ENCODE results near the gene ST8SIA3. TPM values are rescaled to one million over a fixed set of nuclear protein-coding genes. Genes with fewer than 3 reads are reported as not detected.

The ST8SIA3 gene
- total and polyA plus RNA-seq, 2 of the 4 experiments (the other 2 are of a cell fraction): not detected

DNA sequence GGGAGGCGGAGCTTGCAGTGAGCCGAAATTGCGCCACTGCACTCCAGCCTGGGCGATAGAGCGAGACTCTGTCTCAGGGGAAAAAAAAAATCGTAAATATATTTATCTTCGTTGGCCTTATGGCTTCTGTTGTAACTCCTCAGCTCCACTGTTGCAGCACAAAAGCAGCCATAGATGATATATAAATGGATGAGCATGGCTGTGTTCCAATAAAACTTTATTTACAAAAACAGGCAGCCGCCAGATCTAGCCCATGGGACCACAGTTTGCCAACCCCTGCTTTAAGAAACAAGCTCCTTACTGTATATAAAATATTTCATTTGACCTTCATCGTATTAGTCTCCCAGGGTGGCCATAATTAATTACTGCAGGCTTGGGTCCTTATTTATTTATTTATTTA, 20.1 kb downstream of the ST8SIA3 start:
- H3K18ac ChIP-seq (ENCODE audit: low read depth, low read length): no peak overlapping the region
- BruUV-seq (replicated peaks): no TSS peak
- DNase-seq (no peak), ATAC-seq (ENCODE audit: low read depth) (no peak)
- H2AK5ac ChIP-seq (ENCODE audit: low read depth, low read length): no peak overlapping the region
- H3K36me3 ChIP-seq (ENCODE audit: control insufficient read depth, insufficient read depth, low read length): no peaks in the 10 kb centered on the region
- no peaks in the 10 kb centered on the region for H3K9me3 ChIP-seq (ENCODE audit: control insufficient read depth, insufficient read depth, low read length)
- no peak overlapping the region for H3K14ac ChIP-seq (replicated peaks; ENCODE audit: low read depth, low read length)
- no peak overlapping the region for H3K23ac ChIP-seq (ENCODE audit: low read depth, low read length)
- H4K91ac ChIP-seq (ENCODE audit: insufficient read depth, low read depth, low read length): no peak overlapping the region
- no peaks in the 10 kb centered on the region for H4K20me1 ChIP-seq (ENCODE audit: insufficient read depth, low read length)
- no peaks in the 10 kb centered on the region for H3K27me3 ChIP-seq (ENCODE audit: control insufficient read depth, insufficient read depth, low read length)
- no peak overlapping the region for H3K4me2 ChIP-seq (ENCODE audit: low read depth, low read length)
- H2BK120ac ChIP-seq (ENCODE audit: low read depth, low read length): no peak overlapping the region
- no peak overlapping the region for H4K5ac ChIP-seq (ENCODE audit: low read depth, low read length)
- no peak overlapping the region for H4K8ac ChIP-seq (ENCODE audit: low read depth in 2 of 2, low read length in 2 of 2)
- POLR2A ChIA-PET (ENCODE audit: unreplicated experiment): no interaction called here
- dilution Hi-C loops (cut with HindIII; ENCODE audit: low sequenced_read_pairs, unreplicated experiment): no loop called here
- intact Hi-C loops (cut with micrococcal nuclease): no loop called here
- no peak overlapping the region for H2AK9ac ChIP-seq (replicated peaks; ENCODE audit: low read depth, low read length, poor library complexity)
- no peak overlapping the region for H2BK20ac ChIP-seq (ENCODE audit: low read depth, low read length)
- in situ Hi-C loops (cut with MboI; ENCODE audit: low sequenced_read_pairs): no loop called here
- H3K4me3 ChIP-seq (ENCODE audit: insufficient read depth, low read depth, low read length): no peak overlapping the region
- no peak overlapping the region for H2BK15ac ChIP-seq (ENCODE audit: low read depth, low read length)
- H3K9me1 ChIP-seq (ENCODE audit: insufficient read depth, low read length): no peaks in the 10 kb centered on the region
- no peak overlapping the region for H2AFZ ChIP-seq (replicated peaks; ENCODE audit: low read length, poor library complexity)
- no peak overlapping the region for H3K27ac ChIP-seq (ENCODE audit: insufficient read depth, low read length)
- CTCF ChIA-PET: no interaction called here
- 83% methylated on average over 1 of the region's 9 CpGs; no CpG with 5 or more reads in 1 of the 2 experiments for WGBS, 2 experiments (ENCODE audit: extremely low coverage in 2 of 2, insufficient read length in 1 of 2)
- no peak overlapping the region for H3K4ac ChIP-seq (ENCODE audit: low read depth, low read length)
- no peak overlapping the region for H3K56ac ChIP-seq (ENCODE audit: extremely low read depth, insufficient read depth, low read length)
- no peak overlapping the region for H3K9ac ChIP-seq (ENCODE audit: low read depth, low read length)
- no peaks in the 10 kb centered on the region for H3K4me1 ChIP-seq (ENCODE audit: control insufficient read depth, insufficient read depth, low read length)
- H3K79me1 ChIP-seq (ENCODE audit: low read depth in 1 of 2, low read length in 2 of 2): no peaks in the 10 kb centered on the region
- H2BK5ac ChIP-seq (ENCODE audit: low read depth, low read length, poor library complexity, severe bottlenecking): no peak overlapping the region
- TF ChIP-seq RCOR1 (IDR thresholded peaks at IDR 0.05; ENCODE audit: insufficient replicate concordance, low read length): no peak
- no peak for TF ChIP-seq RFX5 (IDR thresholded peaks at IDR 0.05; ENCODE audit: low read depth, low read length)
- TF ChIP-seq, protein P1, sequence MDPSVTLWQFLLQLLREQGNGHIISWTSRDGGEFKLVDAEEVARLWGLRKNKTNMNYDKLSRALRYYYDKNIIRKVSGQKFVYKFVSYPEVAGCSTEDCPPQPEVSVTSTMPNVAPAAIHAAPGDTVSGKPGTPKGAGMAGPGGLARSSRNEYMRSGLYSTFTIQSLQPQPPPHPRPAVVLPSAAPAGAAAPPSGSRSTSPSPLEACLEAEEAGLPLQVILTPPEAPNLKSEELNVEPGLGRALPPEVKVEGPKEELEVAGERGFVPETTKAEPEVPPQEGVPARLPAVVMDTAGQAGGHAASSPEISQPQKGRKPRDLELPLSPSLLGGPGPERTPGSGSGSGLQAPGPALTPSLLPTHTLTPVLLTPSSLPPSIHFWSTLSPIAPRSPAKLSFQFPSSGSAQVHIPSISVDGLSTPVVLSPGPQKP (IDR thresholded peaks at IDR 0.05; ENCODE audit: borderline replicate concordance, low read depth, low read length): no peak
- TF ChIP-seq MAFK (IDR thresholded peaks at IDR 0.05; ENCODE audit: low read depth, low read length): no peak
- no peak for TF ChIP-seq CEBPB (IDR thresholded peaks at IDR 0.05; ENCODE audit: low read depth, low read length)
- no peak for TF ChIP-seq RAD21 (IDR thresholded peaks at IDR 0.05; ENCODE audit: low read length)
- TF ChIP-seq CHD1 (IDR thresholded peaks at IDR 0.05; ENCODE audit: low read depth, low read length): no peak
- TF ChIP-seq, protein P2, sequence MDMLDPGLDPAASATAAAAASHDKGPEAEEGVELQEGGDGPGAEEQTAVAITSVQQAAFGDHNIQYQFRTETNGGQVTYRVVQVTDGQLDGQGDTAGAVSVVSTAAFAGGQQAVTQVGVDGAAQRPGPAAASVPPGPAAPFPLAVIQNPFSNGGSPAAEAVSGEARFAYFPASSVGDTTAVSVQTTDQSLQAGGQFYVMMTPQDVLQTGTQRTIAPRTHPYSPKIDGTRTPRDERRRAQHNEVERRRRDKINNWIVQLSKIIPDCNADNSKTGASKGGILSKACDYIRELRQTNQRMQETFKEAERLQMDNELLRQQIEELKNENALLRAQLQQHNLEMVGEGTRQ (IDR thresholded peaks at IDR 0.05; ENCODE audit: low read depth, low read length): no peak

Data from IMR-90 (cell line).